ENCODE data around the gene OSGEP. TPM values are rescaled to one million over a fixed set of nuclear protein-coding genes. Genes with fewer than 3 reads are reported as not detected.

The OSGEP gene
- 55.0 and 56.2 TPM in 2 replicates for total RNA-seq

DNA sequence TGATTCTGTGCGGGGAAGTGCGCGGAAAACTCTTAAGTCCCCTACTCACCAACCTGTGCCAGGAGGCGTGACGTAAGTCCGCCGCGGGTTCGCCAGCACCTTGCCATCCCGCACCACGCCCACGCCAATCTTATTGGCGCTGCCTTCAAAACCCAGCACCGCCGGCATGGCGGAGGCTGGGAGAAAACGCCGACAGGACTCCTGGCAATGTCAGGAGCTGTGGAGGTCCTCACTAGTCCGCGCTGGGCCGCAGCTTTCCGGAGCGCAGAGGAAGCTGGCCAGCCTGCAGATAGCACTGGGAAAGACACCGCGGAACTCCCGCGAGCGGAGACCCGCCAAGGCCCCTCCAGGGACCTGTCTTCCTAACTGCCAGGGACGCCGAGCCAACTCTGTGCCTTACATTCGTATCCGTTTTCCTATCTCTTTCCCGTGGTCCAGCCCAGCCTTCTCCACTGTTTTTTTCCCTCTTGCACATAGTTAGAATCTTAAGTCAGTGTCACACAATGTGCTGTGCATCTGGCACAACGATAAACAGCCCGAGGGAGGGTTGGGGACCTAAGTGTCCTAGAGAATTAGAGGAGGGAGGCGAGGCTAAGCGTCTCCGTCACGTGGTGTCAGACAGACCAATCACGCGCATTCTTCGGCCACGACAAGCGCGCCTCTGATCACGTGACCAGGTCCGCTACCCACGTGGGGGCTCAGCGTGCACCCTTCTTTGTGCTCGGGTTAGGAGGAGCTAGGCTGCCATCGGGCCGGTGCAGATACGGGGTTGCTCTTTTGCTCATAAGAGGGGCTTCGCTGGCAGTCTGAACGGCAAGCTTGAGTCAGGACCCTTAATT, at the start of gene OSGEP, which contains the start of gene APEX1:
Gene OSGEP, minus strand, starts transcription at position 297 of the 839 bp plus-strand sequence. Its CDS starts 129 bp downstream, at position 168.
Gene APEX1, plus strand, starts transcription at position 711 of the 839 bp plus-strand sequence. CDS start 420 bp downstream, outside the sequence.
- intact Hi-C loops (cut with micrococcal nuclease), result loop anchor here (1.0 to 10.0 kb wide), 13 partner anchors 8 to 930 kb away; partner anchors contain the start of genes CCNB1IP1, HNRNPC, PARP2 and PNP

DNA sequence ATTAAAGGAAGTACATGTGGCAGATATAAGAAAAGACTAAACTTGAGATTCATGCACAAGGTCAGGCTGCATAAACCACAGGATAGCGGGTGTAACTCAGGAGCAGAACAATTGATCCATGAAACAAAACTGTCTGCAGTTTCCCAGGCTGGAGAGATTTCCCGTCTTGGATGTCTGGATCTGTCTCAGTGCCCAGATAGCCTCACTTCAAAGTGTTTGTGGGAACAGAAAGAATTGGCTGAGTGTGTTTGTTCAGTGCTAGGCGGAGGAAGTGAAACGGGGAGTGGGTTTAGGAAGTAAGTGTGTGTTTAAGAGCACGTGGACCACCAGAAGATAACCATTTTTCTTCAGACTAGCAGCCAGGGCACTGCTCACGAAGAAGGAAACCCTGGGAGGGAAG, 49.3 kb upstream of the OSGEP start:
- intact Hi-C loops (cut with micrococcal nuclease), result no loop called here

DNA sequence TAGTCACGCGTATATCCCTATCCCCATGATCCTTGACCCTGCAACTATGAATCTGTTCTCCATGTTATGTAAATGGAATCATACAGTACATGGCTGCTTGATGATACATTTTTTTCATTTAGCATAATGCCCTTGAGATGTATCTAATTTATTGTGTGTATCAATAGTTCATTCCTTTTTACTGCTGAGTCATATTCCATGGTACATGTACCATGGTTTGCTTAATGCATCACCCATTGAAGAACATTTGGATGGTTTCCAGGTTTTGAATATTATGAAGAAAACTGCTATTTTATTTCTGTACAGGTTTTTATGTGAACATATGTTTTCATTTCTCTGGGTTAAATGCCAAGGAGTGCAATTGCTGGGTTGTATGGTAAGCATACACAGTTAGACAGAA, 46.7 kb upstream of the OSGEP start:
- intact Hi-C loops (cut with micrococcal nuclease), result no loop called here

- intact Hi-C loops (cut with micrococcal nuclease), result no loop called here
Measured at GRCh38 chr14:20499881-20500280, 45.3 kb upstream of the OSGEP start.

GRCh38 chr14:20499108-20499507, 44.5 kb upstream of the OSGEP start:
- intact Hi-C loops (cut with micrococcal nuclease), result no loop called here

- intact Hi-C loops (cut with micrococcal nuclease), result no loop called here
Measured at GRCh38 chr14:20498622-20499021, 44.0 kb upstream of the OSGEP start.

GRCh38 chr14:20494935-20495766, 40.5 kb upstream of the OSGEP start:
- intact Hi-C loops (cut with micrococcal nuclease), result no loop called here

DNA sequence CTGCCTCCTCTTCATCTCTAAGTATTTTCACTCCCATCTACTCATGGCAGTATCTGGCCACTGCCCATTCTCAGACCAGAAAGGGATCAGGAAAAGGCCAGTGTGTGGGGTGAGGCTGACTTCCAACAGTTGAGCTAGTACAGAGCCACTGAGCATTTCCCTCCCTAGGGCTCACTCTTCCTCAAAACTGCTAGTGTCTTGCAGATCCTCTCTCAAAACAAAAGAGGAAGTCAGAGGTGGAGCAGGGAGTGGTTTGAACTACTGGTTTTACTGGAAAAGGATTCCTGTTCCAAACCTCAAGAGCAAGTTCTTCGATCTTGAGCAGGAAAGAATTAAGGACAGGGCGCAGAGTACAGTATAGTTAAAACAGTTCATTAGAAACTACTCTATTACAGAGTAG, 39.0 kb upstream of the OSGEP start:
- intact Hi-C loops (cut with micrococcal nuclease), result no loop called here

DNA sequence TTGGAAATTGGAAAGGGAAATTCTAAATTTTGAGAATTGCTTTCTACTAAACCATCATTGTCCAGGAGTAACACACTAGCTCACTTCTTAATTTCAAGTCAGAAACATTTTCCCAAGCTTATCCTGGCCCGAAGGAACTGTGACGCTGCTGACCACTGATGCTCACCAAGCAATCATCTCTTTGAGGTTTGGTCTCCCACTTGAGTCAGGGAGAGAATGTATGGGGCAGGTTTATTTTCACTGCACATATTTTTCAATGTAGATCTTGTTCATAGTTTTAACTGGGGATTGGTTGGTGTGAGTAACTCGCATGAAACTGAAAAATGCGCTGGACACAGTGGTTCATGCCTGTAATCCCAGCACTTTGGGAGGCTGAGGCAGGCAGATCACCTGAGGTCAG, 37.9 kb upstream of the OSGEP start:
- intact Hi-C loops (cut with micrococcal nuclease), result no loop called here

DNA sequence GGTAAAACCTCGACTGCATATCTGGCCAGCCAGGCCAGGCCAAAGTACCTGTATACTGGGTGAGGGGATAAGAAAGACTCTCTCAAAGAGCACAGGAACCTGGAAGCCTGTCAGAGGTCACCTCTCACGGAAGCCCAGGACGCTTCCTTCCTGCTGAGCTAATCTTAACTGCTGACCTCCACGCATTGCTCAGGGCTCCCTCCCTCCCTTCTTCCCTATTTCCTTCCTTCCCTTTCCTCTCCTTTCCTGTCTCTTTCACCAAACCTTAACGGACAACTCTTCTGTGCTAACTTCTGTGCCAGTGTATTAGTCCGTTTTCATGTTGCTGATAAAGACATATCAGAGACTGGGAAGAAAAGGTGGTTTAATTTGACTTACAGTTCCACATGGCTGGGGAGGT, 36.0 kb upstream of the OSGEP start:
- intact Hi-C loops (cut with micrococcal nuclease), result loop anchor here (2.0 kb wide), 1 partner anchor 14 kb away; no protein-coding TSS in a partner anchor

GRCh38 chr14:20489093-20489994, 34.7 kb upstream of the OSGEP start:
- intact Hi-C loops (cut with micrococcal nuclease), result loop anchor here (2.0 to 5.0 kb wide), 2 partner anchors 19 to 43 kb away; no protein-coding TSS in a partner anchor

DNA sequence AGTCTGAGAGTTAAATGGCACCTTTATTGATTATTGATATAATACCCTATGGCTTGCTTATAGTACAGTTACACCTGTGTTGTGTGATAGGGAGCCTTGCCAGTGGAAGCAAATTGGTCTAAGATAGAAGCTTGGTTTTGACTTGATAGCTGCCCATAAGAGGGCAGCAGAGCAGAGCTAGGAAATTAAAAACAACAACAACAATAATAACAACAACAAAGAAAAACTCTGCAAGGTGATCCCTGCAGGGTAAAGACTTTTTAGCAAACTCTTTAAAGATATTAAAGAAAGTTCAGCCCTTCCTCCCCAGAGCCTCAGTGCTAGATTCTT, 32.7 kb upstream of the OSGEP start:
- intact Hi-C loops (cut with micrococcal nuclease), result loop anchor here (1.0 to 5.0 kb wide), 2 partner anchors 45 to 122 kb away; no protein-coding TSS in a partner anchor

- intact Hi-C loops (cut with micrococcal nuclease), result loop anchor here (1.0 to 5.0 kb wide), 2 partner anchors 45 to 122 kb away; no protein-coding TSS in a partner anchor
Measured at GRCh38 chr14:20486684-20487395, 32.2 kb upstream of the OSGEP start.

- intact Hi-C loops (cut with micrococcal nuclease), result loop anchor here (5.0 kb wide), 1 partner anchor 46 kb away; no protein-coding TSS in a partner anchor
Measured at GRCh38 chr14:20485900-20486299, 31.3 kb upstream of the OSGEP start.

DNA sequence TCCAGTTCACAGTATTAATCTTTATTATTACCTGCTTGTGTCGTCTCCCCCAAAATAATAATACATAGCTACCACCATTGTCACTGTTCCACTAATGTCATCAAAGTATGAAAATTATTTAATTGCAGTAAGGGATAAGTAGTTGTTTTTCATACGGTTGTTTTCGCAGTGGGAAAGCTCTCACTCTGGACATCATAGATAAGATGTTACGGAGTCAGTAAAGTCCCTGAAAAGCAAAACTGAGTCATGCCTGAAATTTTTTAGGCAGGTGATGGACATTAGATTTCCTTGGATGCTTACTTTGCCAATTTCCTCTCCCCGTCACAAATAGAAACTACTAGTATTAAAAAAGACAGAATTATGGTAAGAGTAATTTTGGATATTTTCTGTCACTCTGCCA, 27.8 kb upstream of the OSGEP start:
- intact Hi-C loops (cut with micrococcal nuclease), result no loop called here

DNA sequence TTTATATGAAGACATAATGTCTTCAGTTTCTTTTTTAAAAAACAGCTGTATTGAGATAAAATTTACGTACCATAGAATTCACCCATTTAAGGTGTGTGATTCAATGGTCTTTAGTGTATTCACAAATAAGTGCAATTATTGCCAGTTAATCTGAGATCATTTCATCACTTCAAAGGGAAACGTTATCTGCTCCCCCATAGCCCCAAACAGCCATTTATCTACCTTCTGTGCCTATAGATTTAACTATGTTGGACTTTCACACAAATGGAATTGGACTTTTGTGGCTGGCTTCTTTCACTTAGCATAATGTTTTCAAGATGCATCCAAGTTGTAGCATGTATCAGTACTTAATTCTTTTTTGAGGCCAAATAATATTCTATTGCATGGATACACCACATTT, 24.3 kb upstream of the OSGEP start:
- intact Hi-C loops (cut with micrococcal nuclease), result no loop called here

DNA sequence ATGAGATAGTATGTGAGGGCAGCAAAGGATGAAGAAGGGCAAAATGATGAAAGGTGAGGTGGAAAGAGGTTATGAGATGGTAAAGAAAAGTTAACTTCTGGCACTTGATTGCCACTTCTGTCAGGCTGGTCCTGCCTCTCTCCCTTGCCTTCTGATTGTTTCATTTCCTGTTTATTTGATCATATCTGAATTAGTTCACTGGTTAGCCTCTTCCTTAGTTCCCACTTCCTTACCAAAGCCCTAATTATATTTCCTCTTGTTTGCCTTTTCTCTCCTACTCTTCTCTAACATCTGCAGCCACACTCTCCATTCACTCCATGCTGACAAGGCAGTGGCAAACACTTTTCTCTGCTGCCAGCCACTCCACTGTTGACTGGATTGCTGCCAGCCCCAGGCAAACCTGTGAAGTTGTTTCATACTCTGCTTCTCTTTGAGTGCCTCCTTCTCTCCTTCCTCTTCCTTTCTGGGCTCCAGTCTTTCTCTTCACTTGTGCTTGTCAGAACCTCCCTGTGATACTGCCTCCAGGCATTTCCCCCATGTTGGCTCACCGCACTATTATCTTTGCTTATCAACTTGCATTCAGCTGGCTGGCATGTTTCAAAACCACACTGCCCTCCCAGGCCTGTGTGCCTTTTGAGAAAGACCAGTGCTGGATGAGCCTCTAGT, 22.7 kb upstream of the OSGEP start:
- intact Hi-C loops (cut with micrococcal nuclease), result loop anchor here (1.0 to 2.0 kb wide), 2 partner anchors 8 to 13 kb away; partner anchors contain the start of gene PNP

DNA sequence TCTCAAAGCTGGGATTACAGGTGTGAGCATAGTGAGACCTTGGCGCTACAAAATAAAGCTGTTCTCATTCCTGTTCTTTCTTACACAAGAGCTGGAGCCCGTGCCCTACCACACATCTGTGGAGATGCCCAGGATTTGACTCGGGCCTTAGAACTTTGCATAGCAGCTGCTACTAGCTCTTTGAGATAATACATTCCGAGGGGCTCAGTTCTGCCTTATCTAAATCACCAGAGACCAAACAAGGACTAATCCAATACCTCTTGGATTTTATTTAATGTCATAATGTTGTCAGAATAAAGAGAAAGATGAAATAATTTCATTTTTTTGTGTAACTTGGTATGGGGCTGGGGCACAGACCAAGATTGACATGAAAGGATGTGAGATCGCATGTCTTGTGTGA, 22.2 kb upstream of the OSGEP start:
- intact Hi-C loops (cut with micrococcal nuclease), result loop anchor here (1.0 to 2.0 kb wide), 2 partner anchors 7 to 14 kb away; partner anchors contain the start of gene PNP

DNA sequence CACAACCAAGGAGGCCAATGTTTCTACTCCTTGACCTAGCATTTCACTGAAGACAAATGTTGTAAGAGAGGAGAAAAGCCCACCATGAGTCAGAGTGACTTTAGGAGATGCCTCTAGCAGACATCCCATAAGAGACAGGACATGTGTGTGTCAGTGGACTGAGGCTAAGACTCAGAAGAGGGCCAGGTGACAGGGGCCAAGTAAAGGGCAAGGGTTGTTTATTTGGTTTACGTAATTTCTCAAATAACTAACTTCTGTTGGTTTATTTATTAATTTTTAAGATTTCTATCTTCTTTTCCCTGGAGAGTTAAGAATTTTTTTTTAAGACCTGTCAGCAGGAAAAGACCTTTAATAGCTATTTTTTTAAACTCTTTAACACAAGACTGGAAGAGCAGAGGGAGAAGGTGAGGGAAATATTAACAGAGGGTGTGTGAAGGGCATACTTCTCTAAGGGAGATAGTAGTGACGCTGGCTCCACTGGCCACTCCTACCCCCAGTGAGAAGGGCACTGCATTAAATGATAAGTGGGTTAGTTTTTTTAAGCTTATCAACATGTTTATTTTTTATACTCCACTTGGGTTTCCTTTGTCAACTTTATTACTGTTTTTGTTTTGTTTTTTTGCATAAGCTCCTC, 18.0 kb upstream of the OSGEP start:
- intact Hi-C loops (cut with micrococcal nuclease), result no loop called here

Measured in T-helper 1 cell treated with Interleukin-12 subunit alpha and Interleukin-12 subunit beta and Interleukin-4 antibody, amounts not matched to agents 30 ng/mL and 1 ng/mL, for 36 hours (primary cell).